GM23338 (cell line): ENCODE measurements around the gene LRCH3. TPM values are rescaled to one million over a fixed set of nuclear protein-coding genes. Genes with fewer than 3 reads are reported as not detected.

ENCODE experiments used
- ATAC-seq: fragments of 200-7000 bp; cut with Tn5 transposase; 3 replicates; pipeline ENCODE4 v1.9.1; 2020
- DNase-seq: peaks from one replicate; pipeline ENCODE4 v3.0.0-alpha.2; 2015; ENCODE audit warnings: low spot score
- H2AFZ ChIP-seq: fragments of 200-600 bp; sonication (generic); 2 replicates; pipeline ENCODE4 v1.8.0; 2016; ENCODE audit warnings: antibody characterized with exemption, mild to moderate bottlenecking, moderate library complexity
- H3F3A ChIP-seq: fragments of 200-600 bp; sonication (generic); replicated peaks from 2 replicates; pipeline ENCODE4 v1.8.0; 2017; ENCODE audit warnings: antibody characterized with exemption, mixed run types, low read depth
- H3K27ac ChIP-seq: fragments of 200-600 bp; sonication (generic); 2 replicates; pipeline ENCODE4 v1.6.1; 2016; ENCODE audit warnings: low read depth
- H3K27me3 ChIP-seq: fragments of 200-600 bp; sonication (generic); 2 replicates; pipeline ENCODE4 v1.8.0; 2016; ENCODE audit warnings: mild to moderate bottlenecking, mixed run types, moderate library complexity; ENCODE audit not compliant: insufficient read depth
- H3K36me3 ChIP-seq: fragments of 200-600 bp; sonication (generic); 2 replicates; pipeline ENCODE4 v1.8.0; 2016; ENCODE audit warnings: mild to moderate bottlenecking; ENCODE audit not compliant: insufficient read depth
- H3K4me1 ChIP-seq: fragments of 200-600 bp; sonication (generic); 2 replicates; pipeline ENCODE4 v1.8.0; 2016; ENCODE audit warnings: mild to moderate bottlenecking, moderate library complexity; ENCODE audit not compliant: insufficient read depth
- H3K4me2 ChIP-seq: fragments of 200-600 bp; sonication (generic); 2 replicates; pipeline ENCODE4 v1.7.1; 2017; ENCODE audit warnings: mixed run types
- H3K4me3 ChIP-seq: fragments of 200-600 bp; sonication (generic); 2 replicates; pipeline ENCODE4 v1.6.1; 2016; ENCODE audit warnings: mixed run types
- H3K79me2 ChIP-seq: fragments of 200-600 bp; sonication (generic); replicated peaks from 2 replicates; pipeline ENCODE4 v1.8.0; 2017; ENCODE audit warnings: mild to moderate bottlenecking; ENCODE audit not compliant: insufficient read depth
- H3K9me2 ChIP-seq: fragments of 200-600 bp; sonication (generic); 2 replicates; pipeline ENCODE4 v1.8.0; 2017; ENCODE audit not compliant: insufficient read depth
- H4K20me1 ChIP-seq: fragments of 200-600 bp; sonication (generic); replicated peaks from 2 replicates; pipeline ENCODE4 v1.8.0; 2017; ENCODE audit warnings: mild to moderate bottlenecking; ENCODE audit not compliant: insufficient read depth
- H3K27ac Mint-ChIP-seq: 2 replicates; pipeline ENCODE4 v1.8.0; 2020; ENCODE audit warnings: inconsistent platforms, mild to moderate bottlenecking, moderate library complexity, mixed read lengths
- H3K27me3 Mint-ChIP-seq: 3 replicates; pipeline ENCODE4 v1.8.0; 2022; ENCODE audit warnings: low read depth, mild to moderate bottlenecking, moderate library complexity, mixed read lengths, inconsistent platforms; ENCODE audit not compliant: insufficient read depth, poor library complexity
- H3K36me3 Mint-ChIP-seq: 3 replicates; pipeline ENCODE4 v1.8.0; 2021; ENCODE audit warnings: low read depth, mild to moderate bottlenecking, inconsistent platforms, moderate library complexity, mixed read lengths
- H3K4me1 Mint-ChIP-seq: 3 replicates; pipeline ENCODE4 v1.8.0; 2020; ENCODE audit warnings: mild to moderate bottlenecking, inconsistent platforms, mixed read lengths
- H3K4me3 Mint-ChIP-seq: 3 replicates; pipeline ENCODE4 v1.8.0; 2021; ENCODE audit warnings: moderate library complexity, mild to moderate bottlenecking, inconsistent platforms, mixed read lengths
- H3K9me3 Mint-ChIP-seq: 3 replicates; pipeline ENCODE4 v1.8.0; 2020; ENCODE audit warnings: moderate library complexity, mild to moderate bottlenecking, inconsistent platforms, mixed read lengths
- CREB1 ChIP-seq: fragments of 250-450 bp; sonication (Bioruptor Pico); IDR thresholded peaks from 2 replicates; pipeline ENCODE4 v1.5.0; 2020; ENCODE audit warnings: low read depth, mild to moderate bottlenecking, moderate library complexity
- CTCF ChIP-seq, 2 experiments: fragments of 200-600 bp in 1 of 2; sonication (generic) in 1 of 2; conservative IDR thresholded peaks; 2 replicates each; pipeline versions ENCODE4 v1.5.1 to v1.6.1; 2016 to 2017; ENCODE audit warnings: antibody characterized with exemption in 2 of 2, low read depth in 2 of 2, mild to moderate bottlenecking in 2 of 2, moderate library complexity in 1 of 2
- EZH2phosphoT487 ChIP-seq: fragments of 200-600 bp; sonication (generic); IDR thresholded peaks from one replicate; pipeline ENCODE4 v1.8.1; 2018; ENCODE audit warnings: antibody characterized with exemption; ENCODE audit not compliant: unreplicated experiment
- JUNB ChIP-seq: IDR thresholded peaks from one replicate; pipeline ENCODE4 v1.6.1; 2016; ENCODE audit warnings: antibody characterized with exemption; ENCODE audit not compliant: unreplicated experiment
- NANOG ChIP-seq: IDR thresholded peaks from 2 replicates; pipeline ENCODE4 v1.6.1; 2016; ENCODE audit warnings: antibody characterized with exemption, borderline replicate concordance
- REST ChIP-seq: IDR thresholded peaks from one replicate; pipeline ENCODE4 v1.6.1; 2018; ENCODE audit warnings: antibody characterized with exemption; ENCODE audit not compliant: unreplicated experiment
- STAT1 ChIP-seq: IDR thresholded peaks from one replicate; pipeline ENCODE4 v1.6.1; 2016; ENCODE audit warnings: antibody characterized with exemption; ENCODE audit not compliant: unreplicated experiment
- ZNF114 ChIP-seq: fragments of 250-450 bp; sonication (Bioruptor Pico); IDR thresholded peaks from 2 replicates; pipeline ENCODE4 v1.5.0; 2020; ENCODE audit warnings: mild to moderate bottlenecking, moderate library complexity
- ZNF462 ChIP-seq: fragments of 250-450 bp; sonication (Bioruptor Pico); IDR thresholded peaks from 2 replicates; pipeline ENCODE4 v1.5.0; 2020; ENCODE audit warnings: mild to moderate bottlenecking, moderate library complexity
- polyA plus RNA-seq: library from polyadenylated mRNA; unstranded; fragments of >200 nt; fragmentation: Nextera tagmentation; extraction: Ambion mirVana; gene quantifications from 2 replicates; pipeline ENCODE4 v1.2.1, GENCODE V29; 2016
- total RNA-seq: library from RNA; depleted of rRNA; stranded (reverse); fragments of >200 nt; shearing (Covaris generic); gene quantifications from 2 replicates; pipeline ENCODE4 v1.2.3, GENCODE V29; 2014

The LRCH3 gene
- total and polyA plus RNA-seq, 2 experiments from 2014 or later = 22.9 to 60.0 TPM

GRCh38 chr3:197830308-197830966, 39.4 kb downstream of the LRCH3 start:
- Histone ChIP-seq H3F3A (no peaks in the 10 kb centered on the region), H4K20me1 (0 out of 2 replicates have a peak, but pooled peaks cover 8% of the 10 kb centered on the region), H3K27ac (peak overlapping the region; percentile 8; the same call in 1 of the 2 replicates), H3K9me2 (no peaks in the 10 kb centered on the region), H2AFZ (no peak overlapping the region), H3K79me2 (no peaks in the 10 kb centered on the region), H3K36me3 (peaks cover 37% of the 10 kb centered on the region), H3K4me2 (no peak overlapping the region), H3K27me3 (no peaks in the 10 kb centered on the region), H3K4me1 (no peaks in the 10 kb centered on the region), H3K4me3 (no peak overlapping the region)
- TF ChIP-seq EZH2phosphoT487 (no peak), CREB1 (CRISPR knock-in tag) (no peak), REST (no peak), ZNF114 (CRISPR knock-in tag) (no peak), ZNF462 (CRISPR knock-in tag) (no peak), STAT1 (no peak), JUNB (no peak), NANOG (no peak), CTCF (conservative IDR thresholded peaks at IDR 0.05; ENCODE audit: low read depth in 2 of 2) (no peak)
- ATAC-seq (no peak), DNase-seq (no peak)
- H3K4me1 Mint-ChIP-seq = no peaks in the 10 kb centered on the region
- H3K4me3 Mint-ChIP-seq = no peak overlapping the region
- no peak overlapping the region for H3K27ac Mint-ChIP-seq
- no peaks in the 10 kb centered on the region for H3K9me3 Mint-ChIP-seq
- H3K27me3 Mint-ChIP-seq = no peaks in the 10 kb centered on the region
- peaks cover 58% of the 10 kb centered on the region for H3K36me3 Mint-ChIP-seq
